Loucy (cell line): ENCODE measurements around the gene ZNF805.
A peak's percentile ranks its signal among the peaks of the same experiment; 100 is the strongest.

Source experiments
- H2AFZ ChIP-seq: fragments of 200-600 bp; sonication (generic); 2 replicates; pipeline ENCODE4 v1.6.0; 2016; ENCODE audit warnings: antibody characterized with exemption, mild to moderate bottlenecking, low read length, moderate library complexity
- H3F3A ChIP-seq: fragments of 200-600 bp; 2 replicates; pipeline ENCODE4 v1.6.0; 2016; ENCODE audit warnings: antibody characterized with exemption, low read depth, mild to moderate bottlenecking
- H3K27me3 ChIP-seq: fragments of 200-600 bp; sonication (generic); 2 replicates; pipeline ENCODE4 v1.6.1; 2014; ENCODE audit warnings: low read length, mild to moderate bottlenecking; ENCODE audit not compliant: insufficient read depth, poor library complexity, severe bottlenecking
- H3K36me3 ChIP-seq: fragments of 200-600 bp; sonication (generic); 2 replicates; pipeline ENCODE4 v1.6.1; 2016; ENCODE audit warnings: low read length; ENCODE audit not compliant: insufficient read depth
- H3K4me1 ChIP-seq: fragments of 200-600 bp; sonication (generic); 2 replicates; pipeline ENCODE4 v1.5.1; 2014; ENCODE audit warnings: low read length, mild to moderate bottlenecking; ENCODE audit not compliant: insufficient read depth, poor library complexity, severe bottlenecking
- H3K4me2 ChIP-seq: fragments of 200-600 bp; sonication (generic); 2 replicates; pipeline ENCODE4 v1.6.0; 2014; ENCODE audit warnings: antibody characterized with exemption, low read length, low read depth, mild to moderate bottlenecking; ENCODE audit not compliant: poor library complexity, severe bottlenecking
- H3K4me3 ChIP-seq: fragments of 200-600 bp; sonication (generic); 2 replicates; pipeline ENCODE4 v1.5.1; 2014; ENCODE audit warnings: low read length, mild to moderate bottlenecking, mixed read lengths; ENCODE audit not compliant: poor library complexity, severe bottlenecking
- H3K79me2 ChIP-seq: fragments of 200-600 bp; sonication (generic); 2 replicates; pipeline ENCODE4 v1.6.1; 2014; ENCODE audit warnings: low read length; ENCODE audit not compliant: insufficient read depth
- H3K9ac ChIP-seq: fragments of 200-600 bp; sonication (generic); 2 replicates; pipeline ENCODE4 v1.6.0; 2014; ENCODE audit warnings: mild to moderate bottlenecking, low read depth, low read length, moderate library complexity; ENCODE audit not compliant: poor library complexity, severe bottlenecking
- H3K9me2 ChIP-seq: fragments of 200-600 bp; sonication (generic); replicated peaks from 2 replicates; pipeline ENCODE4 v1.6.1; 2016; ENCODE audit warnings: low read depth, low read length, mixed read lengths
- H3K9me3 ChIP-seq: fragments of 200-600 bp; sonication (generic); 2 replicates; pipeline ENCODE4 v1.6.1; 2014; ENCODE audit warnings: mild to moderate bottlenecking, antibody characterized with exemption, low read length, low read depth; ENCODE audit not compliant: insufficient read depth
- H4K20me1 ChIP-seq: fragments of 200-600 bp; sonication (generic); 2 replicates; pipeline ENCODE4 v1.6.0; 2014; ENCODE audit warnings: antibody characterized with exemption, low read length, mild to moderate bottlenecking; ENCODE audit not compliant: insufficient read depth, poor library complexity, severe bottlenecking
- EZH2phosphoT487 ChIP-seq: fragments of 200-600 bp; IDR thresholded peaks from 2 replicates; pipeline ENCODE4 v1.6.1; 2018; ENCODE audit warnings: antibody characterized with exemption, mild to moderate bottlenecking, moderate library complexity, borderline replicate concordance
- TF ChIP-seq, protein P1 (sequence below): fragments of 200-600 bp; sonication (generic); conservative IDR thresholded peaks from 2 replicates; pipeline ENCODE4 v1.5.1; 2014; ENCODE audit warnings: mild to moderate bottlenecking, antibody characterized with exemption, low read length

Gene ZNF805

DNA sequence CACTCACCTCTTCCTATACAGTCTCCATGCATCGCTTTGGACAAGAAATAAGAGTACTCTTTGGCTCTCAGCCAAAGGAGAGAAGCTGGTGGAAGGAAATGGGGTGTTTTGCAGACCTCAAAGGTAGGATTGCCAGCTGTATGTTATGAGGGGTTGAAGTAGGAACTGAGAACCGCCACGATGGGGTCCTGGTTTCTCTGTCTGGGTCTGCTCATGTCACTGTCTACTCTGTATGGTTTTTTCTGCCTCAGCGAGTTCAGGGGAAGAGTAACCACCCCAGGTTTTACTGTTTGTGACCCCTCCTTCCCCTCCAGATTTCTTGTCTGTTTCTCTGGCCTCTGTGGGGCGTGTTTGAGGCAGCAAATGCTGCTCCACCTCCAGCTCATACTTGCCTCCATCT lies 4.1 kb downstream of the ZNF805 start:
- no peaks in the 10 kb centered on the region for H3K27me3 ChIP-seq
- H3F3A ChIP-seq = no peaks in the 10 kb centered on the region
- peaks cover 23% of the 10 kb centered on the region for H3K4me1 ChIP-seq
- H3K79me2 ChIP-seq = peaks cover 40% of the 10 kb centered on the region
- TF ChIP-seq, protein P1, sequence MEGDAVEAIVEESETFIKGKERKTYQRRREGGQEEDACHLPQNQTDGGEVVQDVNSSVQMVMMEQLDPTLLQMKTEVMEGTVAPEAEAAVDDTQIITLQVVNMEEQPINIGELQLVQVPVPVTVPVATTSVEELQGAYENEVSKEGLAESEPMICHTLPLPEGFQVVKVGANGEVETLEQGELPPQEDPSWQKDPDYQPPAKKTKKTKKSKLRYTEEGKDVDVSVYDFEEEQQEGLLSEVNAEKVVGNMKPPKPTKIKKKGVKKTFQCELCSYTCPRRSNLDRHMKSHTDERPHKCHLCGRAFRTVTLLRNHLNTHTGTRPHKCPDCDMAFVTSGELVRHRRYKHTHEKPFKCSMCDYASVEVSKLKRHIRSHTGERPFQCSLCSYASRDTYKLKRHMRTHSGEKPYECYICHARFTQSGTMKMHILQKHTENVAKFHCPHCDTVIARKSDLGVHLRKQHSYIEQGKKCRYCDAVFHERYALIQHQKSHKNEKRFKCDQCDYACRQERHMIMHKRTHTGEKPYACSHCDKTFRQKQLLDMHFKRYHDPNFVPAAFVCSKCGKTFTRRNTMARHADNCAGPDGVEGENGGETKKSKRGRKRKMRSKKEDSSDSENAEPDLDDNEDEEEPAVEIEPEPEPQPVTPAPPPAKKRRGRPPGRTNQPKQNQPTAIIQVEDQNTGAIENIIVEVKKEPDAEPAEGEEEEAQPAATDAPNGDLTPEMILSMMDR = no peak
- no peak for TF ChIP-seq EZH2phosphoT487
- peak overlapping the region; percentile 24 for H3K4me2 ChIP-seq
- H3K9me2 ChIP-seq = no peaks in the 10 kb centered on the region
- H4K20me1 ChIP-seq = no peaks in the 10 kb centered on the region
- no peak overlapping the region for H2AFZ ChIP-seq
- peaks cover 14% of the 10 kb centered on the region; the same call in 1 of the 2 replicates for H3K36me3 ChIP-seq
- H3K4me3 ChIP-seq = no peak overlapping the region
- no peaks in the 10 kb centered on the region for H3K9me3 ChIP-seq
- no peak overlapping the region for H3K9ac ChIP-seq

DNA sequence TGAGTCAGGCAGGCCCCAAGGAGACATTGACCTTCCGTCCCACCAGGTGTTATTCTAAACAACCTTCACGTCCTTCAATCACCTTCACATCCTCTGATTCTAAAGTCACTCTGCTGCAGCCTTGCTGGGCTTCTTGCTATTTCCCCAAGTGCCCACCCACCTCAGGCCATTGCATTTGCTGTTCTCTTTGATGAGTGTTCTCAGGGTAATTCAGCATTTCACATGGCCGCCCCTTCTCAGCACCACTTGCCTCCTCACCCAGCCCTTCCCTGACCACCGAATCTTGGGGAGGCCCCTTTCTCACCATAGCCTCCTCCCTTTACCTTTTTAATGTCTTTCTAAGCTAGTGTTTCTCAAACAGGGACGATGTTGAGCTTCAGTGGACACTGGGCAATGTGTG lies 4.6 kb downstream of the ZNF805 start:
- H2AFZ ChIP-seq = no peak overlapping the region
- peak overlapping the region; percentile 24 for H3K4me2 ChIP-seq
- H3K9ac ChIP-seq = no peak overlapping the region
- no peaks in the 10 kb centered on the region for H3F3A ChIP-seq
- H3K9me2 ChIP-seq = no peaks in the 10 kb centered on the region
- no peaks in the 10 kb centered on the region for H4K20me1 ChIP-seq
- peaks cover 14% of the 10 kb centered on the region; the same call in 1 of the 2 replicates for H3K36me3 ChIP-seq
- peaks cover 20% of the 10 kb centered on the region for H3K4me1 ChIP-seq
- peaks cover 40% of the 10 kb centered on the region for H3K79me2 ChIP-seq
- no peaks in the 10 kb centered on the region for H3K9me3 ChIP-seq
- no peaks in the 10 kb centered on the region for H3K27me3 ChIP-seq
- TF ChIP-seq, protein P1 = no peak
- TF ChIP-seq EZH2phosphoT487 = no peak
- H3K4me3 ChIP-seq = no peak overlapping the region

DNA sequence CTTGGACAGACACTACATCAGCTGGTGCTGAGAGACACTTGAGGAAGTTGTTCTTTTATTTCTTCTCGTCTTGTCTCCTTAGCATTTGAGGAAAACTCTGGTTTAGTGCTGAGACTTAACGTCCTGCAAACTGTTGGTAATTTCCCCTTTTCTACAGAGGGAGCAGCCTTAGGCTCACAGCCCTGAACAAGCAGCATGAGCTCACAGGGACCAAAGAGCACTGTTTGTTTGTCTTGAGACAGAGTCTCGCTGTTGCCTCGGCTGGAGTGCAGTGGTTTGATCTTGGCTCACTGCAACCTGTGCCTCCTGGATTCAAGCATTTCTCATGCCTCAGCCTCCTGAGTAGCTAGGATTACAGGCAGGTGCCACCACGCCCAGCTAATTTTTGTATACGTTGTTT lies 5.5 kb downstream of the ZNF805 start:
- Histone ChIP-seq H3K9me2 (no peaks in the 10 kb centered on the region), H3K4me3 (no peak overlapping the region), H3F3A (no peaks in the 10 kb centered on the region), H3K9ac (no peak overlapping the region), H3K4me2 (no peak overlapping the region), H4K20me1 (no peaks in the 10 kb centered on the region), H3K27me3 (no peaks in the 10 kb centered on the region), H3K79me2 (peaks cover 37% of the 10 kb centered on the region), H2AFZ (no peak overlapping the region), H3K4me1 (peaks cover 17% of the 10 kb centered on the region), H3K36me3 (peaks cover 18% of the 10 kb centered on the region; the same call in 1 of the 2 replicates), H3K9me3 (no peaks in the 10 kb centered on the region)
- TF ChIP-seq EZH2phosphoT487 = no peak
- TF ChIP-seq, protein P1 = no peak
